GM12892 (cell line): Measurements from ENCODE around the gene FGGY.

ENCODE experiments used
- POLR2A ChIP-seq: IDR thresholded peaks from 2 replicates; pipeline ENCODE4 v1.6.1; 2011; ENCODE audit warnings: low read depth, low read length, control low read depth
- POLR2AphosphoS5 ChIP-seq: IDR thresholded peaks from 2 replicates; pipeline ENCODE4 v1.6.1; 2011; ENCODE audit warnings: low read depth, low read length, control low read depth

DNA sequence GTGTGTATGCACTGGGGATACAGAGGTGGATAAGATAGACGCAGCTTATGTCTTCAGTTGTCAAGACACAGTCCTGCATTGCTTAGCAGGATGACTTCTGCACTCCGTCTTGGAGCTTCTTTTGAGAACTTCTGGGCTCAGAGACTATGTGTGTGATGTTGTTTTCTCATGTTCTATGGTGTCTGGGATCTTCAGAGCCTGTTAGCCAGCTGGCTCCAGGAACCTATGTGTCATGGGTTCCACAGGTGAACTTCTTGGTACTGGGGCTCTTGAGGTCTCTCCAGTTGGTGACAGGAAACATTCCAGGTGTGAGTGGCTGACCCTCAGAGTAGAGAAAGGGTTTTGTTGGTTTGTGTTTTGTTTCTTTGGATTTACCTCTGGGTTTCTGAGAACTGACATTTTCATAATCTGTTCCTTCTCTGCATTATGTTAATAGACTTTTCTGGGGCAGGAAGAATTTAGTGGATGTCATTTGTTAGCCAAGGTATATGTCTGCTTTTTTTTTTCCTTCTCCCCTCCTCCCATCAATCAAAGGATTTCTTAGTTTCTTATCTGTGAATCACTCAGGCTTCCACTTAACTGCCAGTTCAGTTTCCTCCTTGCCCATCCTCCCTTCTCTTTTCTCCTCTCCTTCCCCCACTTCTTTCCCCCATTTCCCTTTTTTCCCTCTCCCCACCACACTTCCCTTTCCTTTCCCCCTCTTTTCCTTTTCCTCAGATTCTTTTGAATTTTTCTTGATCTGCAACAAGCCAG is 18.1 kb downstream of the FGGY start:
- TF ChIP-seq POLR2AphosphoS5 (no peak), POLR2A (no peak)
